Measurements from ENCODE around the gene FBLN1. TPM values are rescaled to one million over a fixed set of nuclear protein-coding genes. Genes with fewer than 3 reads are reported as not detected.
A peak's percentile ranks its signal among the peaks of the same experiment; 100 is the strongest.

FBLN1 gene
- total and polyA plus RNA-seq, 2 of the 8 experiments (the other 6 are each of a cell fraction or from before 2014, with no cell fraction given), result 159 to 168 TPM

GRCh38 chr22:45620706-45621105 lies 118.0 kb downstream of the FBLN1 start:
- H4K8ac ChIP-seq (ENCODE audit: extremely low read depth, insufficient read depth, low read length), result no peak overlapping the region
- H3K4me1 ChIP-seq (replicated peaks in 1 of 4; ENCODE audit: control insufficient read depth in 3 of 4, insufficient read depth in 4 of 4, low read length in 3 of 4), result peaks cover 1 to 3% (median 3%) of the 10 kb centered on the region in 4 experiments; a peak in 3 of 7 replicates
- H3K4ac ChIP-seq (replicated peaks; ENCODE audit: insufficient read length, low read depth, low read length), result no peak overlapping the region
- DNase-seq (ENCODE audit: low read depth in 1 of 2, low spot score in 2 of 2) (no peak), FAIRE-seq (no peak)
- H3K4me2 ChIP-seq (ENCODE audit: insufficient read depth in 1 of 2, low read depth in 2 of 2, low read length in 2 of 2), result no peak overlapping the region
- H3K23ac ChIP-seq (ENCODE audit: insufficient read length), result no peak overlapping the region
- no peak overlapping the region for H4K5ac ChIP-seq (ENCODE audit: insufficient read length, low read depth, low read length)
- H3K23me2 ChIP-seq (ENCODE audit: low read depth, low read length), result 0 out of 2 replicates have a peak, but pooled peaks cover 3% of the 10 kb centered on the region
- no peak overlapping the region for H3K14ac ChIP-seq (ENCODE audit: insufficient read length)
- H2BK20ac ChIP-seq (ENCODE audit: low read length), result no peak overlapping the region
- H2BK15ac ChIP-seq (ENCODE audit: low read length), result no peak overlapping the region
- no peaks in the 10 kb centered on the region for H3K79me2 ChIP-seq (ENCODE audit: control insufficient read depth in 1 of 2, insufficient read depth in 2 of 2, low read length in 2 of 2)
- H3K27me3 ChIP-seq (replicated peaks in 1 of 4; ENCODE audit: control insufficient read depth in 3 of 4, extremely low read depth in 1 of 4, insufficient read depth in 3 of 4, low read length in 3 of 4), result no peaks in the 10 kb centered on the region
- H3K79me1 ChIP-seq (ENCODE audit: low read depth, low read length), result no peaks in the 10 kb centered on the region
- no peak overlapping the region for H3K9ac ChIP-seq (replicated peaks in 1 of 4; ENCODE audit: extremely low read depth in 1 of 4, low read depth in 3 of 4, low read length in 3 of 4)
- H2BK12ac ChIP-seq (ENCODE audit: low read depth, low read length), result no peak overlapping the region
- 91% methylated on average over 3 of the region's 3 CpGs; no CpG with 5 or more reads in 1 of the 2 experiments for WGBS, 2 experiments (ENCODE audit: extremely low coverage in 1 of 2, insufficient coverage in 1 of 2, insufficient read length in 1 of 2, insufficient replicate concordance in 2 of 2, low coverage in 1 of 2, low lambda C conversion rate in 2 of 2, missing lambda C conversion rate in 1 of 2)
- no peaks in the 10 kb centered on the region for H4K20me1 ChIP-seq (replicated peaks in 1 of 2; ENCODE audit: control insufficient read depth in 1 of 2, insufficient read depth in 2 of 2, low read length in 2 of 2)
- ChIA-PET POLR2A (ENCODE audit: partially characterized antibody) (interaction anchor here (0.6 kb wide), 1 partner anchor 609 kb away, joined by 3 read pairs; no protein-coding TSS in a partner anchor), CTCF (ENCODE audit: partially characterized antibody) (no interaction called here)
- no peak overlapping the region for H2BK120ac ChIP-seq (replicated peaks; ENCODE audit: low read depth, low read length)
- H2AK5ac ChIP-seq (ENCODE audit: low read depth, low read length), result no peak overlapping the region
- H3K56ac ChIP-seq (replicated peaks; ENCODE audit: insufficient read length, low read depth, low read length), result no peak overlapping the region
- TF ChIP-seq CHD2 (IDR thresholded peaks at IDR 0.05; ENCODE audit: low read length) (peak; percentile 60; the same call in 1 of the 2 replicates), NANOG (IDR thresholded peaks at IDR 0.05; ENCODE audit: insufficient read depth, low read depth, low read length, poor library complexity, severe bottlenecking) (no peak)
- H3K27ac ChIP-seq (ENCODE audit: low read depth, low read length), result no peak overlapping the region
- H3K18ac ChIP-seq (ENCODE audit: extremely low read depth, low read length), result no peak overlapping the region
- no peak overlapping the region for H2BK5ac ChIP-seq (ENCODE audit: low read depth, low read length)
- no peak overlapping the region for H4K91ac ChIP-seq (replicated peaks; ENCODE audit: insufficient read length, low read length)
- no peak overlapping the region for H3K4me3 ChIP-seq (ENCODE audit: extremely low read depth in 1 of 4, insufficient read depth in 2 of 4, low read depth in 3 of 4, low read length in 4 of 4)
- H2AFZ ChIP-seq (ENCODE audit: low read length), result no peak overlapping the region
- H3K9me3 ChIP-seq (ENCODE audit: insufficient read depth in 2 of 2, low read depth in 1 of 2, low read length in 1 of 2), result no peaks in the 10 kb centered on the region
- no peaks in the 10 kb centered on the region for H3K36me3 ChIP-seq (ENCODE audit: control insufficient read depth in 2 of 4, insufficient read depth in 4 of 4, low read length in 3 of 4)

Data from H1 (cell line).